Embryonic facial prominence (tissue), 1 donor: ENCODE data around the gene ONECUT3.

ENCODE experiments used
- DNase-seq: peaks from one replicate; pipeline ENCODE4 v3.0.0-alpha.2; 2016; ENCODE audit errors: extremely low spot score

ONECUT3 gene

GRCh38 chr19:1739960-1740629 is 13.2 kb upstream of the ONECUT3 start:
- no peak for DNase-seq

GRCh38 chr19:1742989-1743696 is 10.2 kb upstream of the ONECUT3 start:
- DNase-seq = no peak

- DNase-seq = no peak
Observed at GRCh38 chr19:1744133-1744665, 9.1 kb upstream of the ONECUT3 start.

- DNase-seq = no peak
Observed at GRCh38 chr19:1744822-1745563, 8.3 kb upstream of the ONECUT3 start.

- no peak for DNase-seq
Observed at GRCh38 chr19:1745589-1746031, 7.7 kb upstream of the ONECUT3 start.

- DNase-seq = no peak
Observed at GRCh38 chr19:1746401-1747284, 6.7 kb upstream of the ONECUT3 start.

GRCh38 chr19:1747285-1748114 is 5.8 kb upstream of the ONECUT3 start:
- DNase-seq = no peak

- DNase-seq = no peak
Observed at GRCh38 chr19:1748115-1748872, 5.0 kb upstream of the ONECUT3 start.

GRCh38 chr19:1748873-1749341 is 4.4 kb upstream of the ONECUT3 start:
- no peak for DNase-seq

GRCh38 chr19:1749373-1750342 is 3.6 kb upstream of the ONECUT3 start:
- no peak for DNase-seq

GRCh38 chr19:1750343-1751021 is 2.8 kb upstream of the ONECUT3 start:
- DNase-seq = no peak

- no peak for DNase-seq
Observed at GRCh38 chr19:1751367-1752008, 1.8 kb upstream of the ONECUT3 start.

- DNase-seq = no peak
Observed at GRCh38 chr19:1752009-1752756, 1.1 kb upstream of the ONECUT3 start.

- DNase-seq = no peak
Observed at GRCh38 chr19:1754018-1754635, 821 bp downstream of the ONECUT3 start.

- DNase-seq = no peak
Observed at GRCh38 chr19:1754636-1755466, 1.5 kb downstream of the ONECUT3 start.
